PFSK-1 (cell line): ENCODE measurements around the gene CEP112.

Experiments used
- FOXP2 ChIP-seq: optimal IDR thresholded peaks from 2 replicates; pipeline ENCODE3; 2011; ENCODE audit warnings: borderline replicate concordance, control low read depth, inconsistent platforms; ENCODE audit not compliant: insufficient read depth; ENCODE audit errors: extremely low read length, extremely low read depth
- POLR2AphosphoS5 ChIP-seq: IDR thresholded peaks from 2 replicates; pipeline ENCODE4 v1.6.1; 2012; ENCODE audit warnings: low read depth, mild to moderate bottlenecking, control low read depth, low read length, moderate library complexity
- TAF1 ChIP-seq: IDR thresholded peaks from 2 replicates; pipeline ENCODE4 v1.6.1; 2012; ENCODE audit warnings: low read length, control low read depth, borderline replicate concordance; ENCODE audit not compliant: insufficient read depth
- TF ChIP-seq, protein P1 (sequence below), 2 experiments: IDR thresholded peaks; 2 replicates each; pipeline versions ENCODE4 v1.6.1 to v1.8.0; 2011 to 2012; ENCODE audit warnings: low read depth in 2 of 2, low read length in 2 of 2, control low read depth in 1 of 2, inconsistent platforms in 1 of 2, mild to moderate bottlenecking in 1 of 2, moderate library complexity in 1 of 2; ENCODE audit not compliant: insufficient read depth in 1 of 2

DNA sequence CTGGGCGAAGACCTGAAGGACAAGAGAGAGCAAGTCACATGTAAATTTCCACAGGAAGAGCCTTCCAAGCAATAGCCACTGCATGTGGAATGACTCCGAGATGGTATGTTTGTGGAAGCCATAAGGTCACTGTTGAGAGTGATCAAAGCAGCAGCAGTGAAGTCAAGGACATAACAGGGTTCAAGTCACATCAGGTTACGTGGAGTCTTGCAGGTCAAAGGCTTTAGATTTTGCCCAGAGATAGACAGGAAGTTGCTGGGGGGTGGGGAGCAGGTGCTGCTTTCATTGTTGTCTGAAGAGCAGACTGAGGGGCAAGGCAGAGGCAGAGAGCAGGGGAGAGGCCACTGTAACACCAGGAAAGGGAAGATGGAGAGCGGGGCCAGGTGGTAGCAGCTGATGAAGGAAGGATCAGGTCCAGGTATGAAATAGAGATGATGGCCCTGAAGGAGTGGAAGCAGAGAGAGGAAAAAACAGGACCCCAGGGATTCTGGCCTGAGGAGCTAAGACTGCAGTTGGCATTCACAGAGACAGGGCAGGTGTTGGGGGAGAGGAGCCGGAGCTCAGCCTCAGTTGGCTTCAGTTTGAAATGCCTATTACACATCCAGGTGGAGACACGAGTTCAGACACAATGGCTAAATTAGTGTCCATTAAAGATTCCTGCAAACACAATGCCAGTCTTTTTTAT, 501.2 kb downstream of the CEP112 start:
- TF ChIP-seq POLR2AphosphoS5: no peak
- TF ChIP-seq TAF1: no peak
- TF ChIP-seq FOXP2: no peak
- TF ChIP-seq, protein P1, sequence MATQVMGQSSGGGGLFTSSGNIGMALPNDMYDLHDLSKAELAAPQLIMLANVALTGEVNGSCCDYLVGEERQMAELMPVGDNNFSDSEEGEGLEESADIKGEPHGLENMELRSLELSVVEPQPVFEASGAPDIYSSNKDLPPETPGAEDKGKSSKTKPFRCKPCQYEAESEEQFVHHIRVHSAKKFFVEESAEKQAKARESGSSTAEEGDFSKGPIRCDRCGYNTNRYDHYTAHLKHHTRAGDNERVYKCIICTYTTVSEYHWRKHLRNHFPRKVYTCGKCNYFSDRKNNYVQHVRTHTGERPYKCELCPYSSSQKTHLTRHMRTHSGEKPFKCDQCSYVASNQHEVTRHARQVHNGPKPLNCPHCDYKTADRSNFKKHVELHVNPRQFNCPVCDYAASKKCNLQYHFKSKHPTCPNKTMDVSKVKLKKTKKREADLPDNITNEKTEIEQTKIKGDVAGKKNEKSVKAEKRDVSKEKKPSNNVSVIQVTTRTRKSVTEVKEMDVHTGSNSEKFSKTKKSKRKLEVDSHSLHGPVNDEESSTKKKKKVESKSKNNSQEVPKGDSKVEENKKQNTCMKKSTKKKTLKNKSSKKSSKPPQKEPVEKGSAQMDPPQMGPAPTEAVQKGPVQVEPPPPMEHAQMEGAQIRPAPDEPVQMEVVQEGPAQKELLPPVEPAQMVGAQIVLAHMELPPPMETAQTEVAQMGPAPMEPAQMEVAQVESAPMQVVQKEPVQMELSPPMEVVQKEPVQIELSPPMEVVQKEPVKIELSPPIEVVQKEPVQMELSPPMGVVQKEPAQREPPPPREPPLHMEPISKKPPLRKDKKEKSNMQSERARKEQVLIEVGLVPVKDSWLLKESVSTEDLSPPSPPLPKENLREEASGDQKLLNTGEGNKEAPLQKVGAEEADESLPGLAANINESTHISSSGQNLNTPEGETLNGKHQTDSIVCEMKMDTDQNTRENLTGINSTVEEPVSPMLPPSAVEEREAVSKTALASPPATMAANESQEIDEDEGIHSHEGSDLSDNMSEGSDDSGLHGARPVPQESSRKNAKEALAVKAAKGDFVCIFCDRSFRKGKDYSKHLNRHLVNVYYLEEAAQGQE (IDR thresholded peaks at IDR 0.05; ENCODE audit: insufficient read depth in 1 of 2, low read depth in 2 of 2, low read length in 2 of 2): no peak
